Left forelimb (tissue), 1 donor: ENCODE data around the gene FSCN2.
"Not testable (repeated sequence)": the region's sequence is repeated elsewhere in the genome, so short reads cannot be mapped to it uniquely, and the experiment has no call there.

Experiments
- DNase-seq: peaks from one replicate; pipeline ENCODE4 v3.0.0-alpha.2; 2018; ENCODE audit warnings: low spot score

Gene FSCN2

DNA sequence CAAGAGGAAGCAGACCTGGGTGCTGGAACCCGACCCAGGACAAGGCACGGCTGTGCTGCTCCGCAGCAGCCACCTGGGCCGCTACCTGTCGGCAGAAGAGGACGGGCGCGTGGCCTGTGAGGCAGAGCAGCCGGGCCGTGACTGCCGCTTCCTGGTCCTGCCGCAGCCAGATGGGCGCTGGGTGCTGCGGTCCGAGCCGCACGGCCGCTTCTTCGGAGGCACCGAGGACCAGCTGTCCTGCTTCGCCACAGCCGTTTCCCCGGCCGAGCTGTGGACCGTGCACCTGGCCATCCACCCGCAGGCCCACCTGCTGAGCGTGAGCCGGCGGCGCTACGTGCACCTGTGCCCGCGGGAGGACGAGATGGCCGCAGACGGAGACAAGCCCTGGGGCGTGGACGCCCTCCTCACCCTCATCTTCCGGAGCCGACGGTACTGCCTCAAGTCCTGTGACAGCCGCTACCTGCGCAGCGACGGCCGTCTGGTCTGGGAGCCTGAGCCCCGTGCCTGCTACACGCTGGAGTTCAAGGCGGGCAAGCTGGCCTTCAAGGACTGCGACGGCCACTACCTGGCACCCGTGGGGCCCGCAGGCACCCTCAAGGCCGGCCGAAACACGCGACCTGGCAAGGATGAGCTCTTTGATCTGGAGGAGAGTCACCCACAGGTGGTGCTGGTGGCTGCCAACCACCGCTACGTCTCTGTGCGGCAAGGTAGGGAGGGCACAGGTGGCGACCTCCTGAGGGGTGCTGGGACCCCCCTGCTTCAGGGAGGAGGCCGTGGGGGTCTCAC lies 667 bp downstream of the FSCN2 start:
- DNase-seq: no peak

DNA sequence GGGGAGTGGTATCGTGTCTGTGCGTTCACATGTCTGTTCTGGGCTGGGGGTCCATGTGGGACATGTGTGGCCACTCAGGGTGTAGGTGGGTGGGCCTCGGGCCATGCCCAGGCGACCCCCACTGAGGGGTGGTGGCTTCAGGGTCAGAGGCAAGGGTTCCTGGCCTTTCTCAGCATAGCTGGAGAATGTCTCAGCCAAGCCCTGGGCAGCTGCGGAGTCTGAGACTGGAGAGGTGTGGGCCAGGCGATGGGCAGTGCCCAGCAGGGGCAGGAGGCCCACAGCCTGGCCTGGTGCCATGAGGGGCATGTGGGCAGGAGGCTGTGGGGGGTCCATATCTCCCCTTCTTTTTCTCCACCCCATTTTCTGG lies 1.2 kb downstream of the FSCN2 start:
- DNase-seq: no peak

DNA sequence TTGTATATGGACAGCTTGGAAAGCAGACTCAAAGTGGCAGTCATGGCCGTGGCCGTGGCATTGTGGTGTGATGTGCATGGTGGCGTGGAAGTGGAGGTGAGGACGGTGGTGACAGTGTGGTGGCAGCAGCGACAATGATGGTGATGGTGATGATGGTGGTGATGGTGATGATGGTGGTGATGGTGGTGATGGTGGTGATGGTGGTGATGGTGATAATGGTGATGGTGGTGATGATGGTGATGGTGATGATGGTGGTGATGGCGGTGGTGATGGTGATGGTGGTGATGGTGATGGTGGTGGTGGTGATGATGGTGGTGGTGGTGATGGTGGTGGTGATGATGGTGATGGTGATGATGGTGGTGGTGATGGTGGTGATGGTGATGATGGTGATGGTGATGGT lies 2.8 kb downstream of the FSCN2 start:
- not testable (repeated sequence) for DNase-seq

DNA sequence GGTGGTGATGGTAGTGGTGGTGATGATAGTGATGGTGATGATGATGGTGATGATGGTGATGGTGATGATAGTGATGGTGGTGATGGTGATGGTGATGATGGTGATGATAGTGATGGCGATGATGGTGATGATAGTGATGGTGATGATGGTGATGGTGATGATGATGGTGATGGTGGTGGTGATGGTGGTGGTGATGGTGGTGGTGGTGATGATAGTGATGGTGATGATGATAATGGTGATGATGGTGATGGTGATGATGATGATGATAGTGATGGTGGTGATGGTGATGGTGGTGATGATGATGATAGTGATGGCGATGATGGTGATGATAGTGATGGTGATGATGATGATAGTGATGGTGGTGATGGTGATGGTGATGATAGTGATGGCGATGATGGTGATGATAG lies 3.8 kb downstream of the FSCN2 start:
- DNase-seq: not testable (repeated sequence)

DNA sequence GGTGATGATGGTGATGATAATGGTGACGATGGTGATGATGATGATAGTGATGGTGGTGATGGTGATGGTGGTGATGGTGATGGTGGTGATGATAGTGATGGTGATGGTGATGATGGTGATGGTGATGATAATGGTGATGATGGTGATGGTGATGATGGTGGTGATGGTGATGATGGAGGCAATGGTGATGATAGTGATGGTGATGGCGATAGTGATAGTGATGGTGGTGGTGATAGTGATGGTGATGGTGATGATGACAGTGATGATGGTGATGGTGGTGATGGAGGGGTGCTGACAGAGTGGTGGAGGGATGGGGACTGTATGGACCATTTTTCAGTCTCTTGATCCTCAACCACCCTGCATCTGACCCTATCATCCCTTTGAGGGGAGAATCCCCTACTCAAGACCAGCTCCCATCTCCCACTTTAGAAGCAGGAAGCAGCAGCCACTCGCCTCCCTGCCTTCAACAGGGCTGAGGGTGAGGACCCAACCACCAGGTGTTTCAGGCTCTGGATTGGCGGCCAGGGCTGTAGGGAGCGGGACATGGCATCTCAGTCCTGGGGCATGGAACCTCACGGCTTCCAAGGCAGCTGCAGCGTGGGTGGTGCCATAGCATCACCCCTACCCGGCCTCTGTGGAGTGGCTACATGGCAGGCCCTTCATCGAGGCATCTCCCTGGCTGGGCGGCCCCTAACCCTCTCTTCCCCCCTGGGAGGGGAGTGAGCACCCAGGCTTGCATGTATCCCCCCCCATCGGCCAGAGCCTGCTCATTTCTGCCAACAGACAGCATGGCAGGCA lies 4.5 kb downstream of the FSCN2 start:
- DNase-seq: no peak

DNA sequence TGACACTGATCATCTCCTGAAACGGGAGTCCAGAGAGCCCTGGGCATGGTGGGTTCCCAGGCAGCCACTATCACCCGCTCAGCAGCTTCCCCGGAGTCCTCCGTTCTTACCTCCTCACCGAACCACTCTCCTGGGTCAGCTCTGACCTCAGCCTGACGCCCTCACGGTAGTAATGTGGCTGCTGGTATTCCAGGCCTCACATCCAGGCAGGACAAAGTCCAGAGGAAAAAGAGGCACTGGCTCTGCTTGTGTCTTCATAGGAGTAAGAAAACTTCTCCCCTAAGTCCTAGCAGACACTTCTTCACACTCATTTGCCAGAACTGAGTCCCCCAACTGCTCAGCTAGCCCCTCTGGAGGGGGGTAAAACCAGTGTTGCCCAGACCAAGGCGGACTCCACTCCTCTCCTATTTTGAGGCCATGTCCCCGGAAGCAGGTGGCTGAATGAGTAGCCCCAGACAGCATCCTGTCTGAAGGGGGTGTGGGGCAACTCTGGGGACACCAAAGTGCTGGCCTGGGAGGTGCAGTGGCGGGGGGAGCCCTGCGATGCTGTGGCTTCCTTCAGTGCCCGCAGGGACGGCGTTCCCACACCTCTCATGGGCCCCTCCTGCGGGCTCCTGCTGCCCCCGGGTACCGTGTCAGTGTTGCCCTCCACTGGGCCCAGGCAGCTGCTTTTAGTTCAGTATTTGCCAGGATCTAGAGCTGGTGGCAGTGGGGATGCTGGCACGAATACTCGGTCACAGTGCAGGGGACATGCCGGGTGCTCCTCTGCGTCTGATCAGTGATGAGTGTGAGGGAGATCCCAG lies 5.4 kb downstream of the FSCN2 start:
- no peak for DNase-seq

DNA sequence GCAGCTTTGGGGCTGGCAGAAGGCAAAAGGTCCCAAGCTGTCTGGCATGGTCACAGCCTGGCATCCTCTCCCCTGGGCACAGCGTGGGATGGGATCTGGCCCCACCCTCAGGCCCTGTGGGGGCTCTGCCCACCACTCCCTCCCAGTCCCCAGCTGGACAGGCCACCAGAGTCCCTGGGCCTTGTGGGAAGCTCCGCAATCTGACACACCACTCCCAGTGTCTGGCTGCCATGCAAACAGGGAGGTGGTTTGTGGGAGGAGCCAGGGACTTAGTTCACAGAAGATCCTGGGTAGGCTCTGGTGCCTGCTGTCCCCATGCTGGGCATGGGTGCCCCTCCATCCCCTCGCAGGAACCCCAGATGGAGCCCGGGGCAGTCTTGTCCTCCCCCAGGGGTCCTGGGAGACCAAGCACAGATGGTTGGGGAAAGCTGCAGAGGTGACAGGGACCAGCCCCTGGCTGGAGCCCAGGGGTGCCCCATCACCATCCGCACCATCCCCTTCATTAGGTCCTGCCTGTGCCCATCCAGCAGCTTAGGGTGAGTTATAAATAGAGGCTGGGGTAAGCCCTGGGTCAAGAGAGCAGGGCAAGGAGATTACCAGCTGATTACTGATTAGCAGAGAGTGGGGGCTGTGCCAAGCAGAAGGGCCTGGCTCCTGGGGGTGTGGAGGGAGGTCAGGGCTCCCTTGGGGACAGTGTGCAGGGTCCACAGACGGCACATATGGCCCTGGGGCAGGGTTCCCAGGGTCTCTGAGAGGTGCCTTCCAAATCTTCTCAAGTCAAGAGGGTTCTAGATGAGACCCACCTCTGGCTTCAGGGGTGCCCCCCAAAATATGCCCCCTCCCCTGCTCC lies 6.2 kb downstream of the FSCN2 start:
- DNase-seq: no peak

DNA sequence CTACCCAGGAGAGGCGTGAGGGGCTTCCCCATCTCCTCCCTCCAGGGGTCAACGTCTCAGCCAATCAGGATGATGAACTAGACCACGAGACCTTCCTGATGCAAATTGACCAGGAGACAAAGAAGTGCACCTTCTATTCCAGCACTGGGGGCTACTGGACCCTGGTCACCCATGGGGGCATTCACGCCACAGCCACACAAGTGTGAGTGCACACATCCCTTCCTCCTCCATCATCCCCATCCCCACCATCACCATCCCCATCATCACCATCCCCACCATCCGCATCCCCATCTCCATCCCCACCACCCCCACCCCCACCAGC lies 6.8 kb downstream of the FSCN2 start:
- no peak for DNase-seq

DNA sequence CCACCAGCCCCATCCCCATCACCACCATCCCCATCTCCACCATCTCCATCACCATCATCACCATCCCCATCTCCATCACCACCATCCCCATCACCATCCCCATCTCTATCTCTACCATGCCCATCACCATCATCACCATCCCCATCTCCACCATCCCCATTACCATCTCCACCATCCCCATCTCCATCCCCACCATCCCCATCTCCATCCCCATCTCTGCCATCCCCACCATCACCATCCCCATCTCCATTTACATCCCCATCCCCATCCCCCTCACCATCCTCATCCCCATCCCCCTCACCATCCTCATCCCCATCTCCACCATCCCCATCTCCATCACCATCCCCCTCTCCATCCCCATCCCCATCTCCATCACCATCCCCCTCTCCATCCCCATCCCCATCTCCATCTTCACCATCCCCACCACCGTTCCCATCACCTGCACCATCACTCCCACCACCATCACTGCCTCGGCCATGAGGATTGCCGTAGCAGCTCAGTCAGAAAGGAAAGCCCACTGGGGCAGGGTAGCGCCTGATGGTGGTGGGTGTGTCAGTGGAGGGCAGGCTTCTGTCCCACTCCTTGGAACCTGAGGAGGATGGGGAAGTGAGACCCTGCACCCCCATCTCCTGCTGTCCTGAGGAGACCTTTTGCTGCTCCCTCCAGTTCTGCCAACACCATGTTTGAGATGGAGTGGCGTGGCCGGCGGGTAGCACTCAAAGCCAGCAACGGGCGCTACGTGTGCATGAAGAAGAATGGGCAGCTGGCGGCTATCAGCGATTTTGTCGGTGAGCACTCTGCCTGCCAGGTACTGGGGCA lies 7.5 kb downstream of the FSCN2 start:
- no peak for DNase-seq

DNA sequence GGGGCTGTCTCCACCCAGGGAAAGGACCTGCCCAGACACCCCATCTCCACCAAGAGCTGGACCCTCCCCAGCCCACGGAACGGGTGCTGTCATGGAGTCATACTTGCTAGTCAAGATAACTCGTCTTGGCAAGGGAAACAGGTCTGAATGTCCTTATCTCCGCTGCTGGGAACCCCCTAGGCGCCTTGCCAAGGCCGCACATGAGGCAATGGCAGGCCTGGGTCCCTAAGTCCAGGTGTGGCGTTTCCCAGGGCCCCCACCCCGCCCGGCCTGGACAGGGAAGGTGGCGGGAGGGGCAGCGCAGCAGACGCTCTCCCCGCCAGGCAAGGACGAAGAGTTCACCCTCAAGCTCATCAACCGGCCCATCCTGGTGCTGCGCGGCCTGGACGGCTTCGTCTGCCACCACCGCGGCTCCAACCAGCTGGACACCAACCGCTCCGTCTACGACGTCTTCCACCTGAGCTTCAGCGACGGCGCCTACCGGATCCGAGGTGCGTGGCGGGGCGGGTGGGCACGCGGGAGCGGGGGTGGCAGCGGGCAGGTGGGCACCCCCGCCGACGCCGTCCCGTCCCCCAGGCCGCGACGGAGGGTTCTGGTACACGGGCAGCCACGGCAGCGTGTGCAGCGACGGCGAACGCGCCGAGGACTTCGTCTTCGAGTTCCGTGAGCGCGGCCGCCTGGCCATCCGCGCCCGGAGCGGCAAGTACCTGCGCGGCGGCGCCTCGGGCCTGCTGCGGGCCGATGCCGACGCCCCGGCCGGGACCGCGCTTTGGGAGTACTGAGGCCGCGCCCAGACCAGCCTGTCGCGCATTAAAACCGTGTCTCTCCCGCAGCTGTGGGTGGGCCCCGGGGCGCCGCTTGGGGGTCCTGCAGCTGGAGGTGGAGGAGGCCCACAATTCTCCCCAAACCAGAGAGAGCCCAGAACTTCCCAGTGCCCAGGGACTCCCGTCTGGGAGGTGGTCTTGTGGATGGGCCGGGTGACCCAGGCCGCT lies 8.4 kb downstream of the FSCN2 start:
- no peak for DNase-seq

DNA sequence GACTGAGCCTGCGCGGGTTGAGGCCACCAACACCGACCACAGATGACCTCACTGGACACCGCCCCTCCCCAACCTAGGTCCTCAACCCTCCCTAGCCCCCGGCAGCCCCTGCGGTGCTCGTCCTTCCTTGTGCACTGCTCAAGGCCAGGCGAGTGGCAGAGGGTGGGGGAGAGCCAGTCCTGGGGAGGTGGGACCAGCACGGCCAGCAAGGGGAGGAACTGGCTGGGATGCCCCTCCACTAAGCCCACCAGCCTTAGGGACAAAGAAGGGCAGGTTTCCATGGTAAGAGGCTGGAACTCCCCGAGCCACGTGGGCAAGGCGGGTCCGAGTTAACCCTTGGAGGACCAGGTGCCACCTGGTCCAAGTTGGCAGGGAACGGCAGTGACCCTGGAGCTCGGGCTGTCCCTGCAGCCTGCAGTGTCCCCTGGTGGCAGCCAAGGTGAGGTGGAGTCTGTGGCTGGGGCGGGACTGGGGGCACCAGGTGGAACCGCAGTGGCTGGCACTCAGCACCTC lies 9.2 kb downstream of the FSCN2 start:
- DNase-seq: no peak

DNA sequence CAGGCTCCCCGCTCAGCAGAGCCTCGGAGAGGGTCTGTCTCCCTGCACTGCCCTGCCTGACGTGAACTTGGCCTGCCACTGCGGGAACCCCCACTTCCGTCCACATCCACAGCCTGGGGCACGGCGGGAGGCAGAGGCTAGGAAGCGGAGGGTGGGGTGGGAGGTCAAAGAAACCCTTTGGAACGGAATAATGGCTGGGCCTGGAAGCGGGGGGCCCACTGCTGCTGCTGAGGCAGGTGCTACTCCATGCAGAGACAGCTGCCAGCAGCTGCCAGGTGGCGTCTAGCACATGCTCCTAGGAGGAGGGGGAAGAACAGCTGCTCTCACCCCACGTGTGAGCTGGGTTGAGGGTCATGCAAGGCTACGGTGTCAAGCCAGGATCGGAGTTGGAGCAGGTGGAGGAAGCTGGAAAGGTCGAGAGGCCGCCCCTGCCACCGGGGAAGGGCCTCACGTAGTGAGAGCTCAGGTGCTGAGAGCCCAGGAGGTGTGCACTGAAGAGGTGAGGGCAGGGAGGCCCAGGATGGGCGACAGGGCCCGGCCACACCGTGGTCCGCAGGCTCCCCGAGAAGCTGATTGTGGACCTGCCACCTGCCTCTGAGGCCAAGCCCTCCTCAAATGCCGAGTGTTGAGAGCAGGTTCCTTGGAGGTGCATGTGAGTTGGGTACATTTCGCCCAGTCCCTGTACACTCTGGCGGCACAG lies 9.8 kb downstream of the FSCN2 start:
- DNase-seq: no peak

DNA sequence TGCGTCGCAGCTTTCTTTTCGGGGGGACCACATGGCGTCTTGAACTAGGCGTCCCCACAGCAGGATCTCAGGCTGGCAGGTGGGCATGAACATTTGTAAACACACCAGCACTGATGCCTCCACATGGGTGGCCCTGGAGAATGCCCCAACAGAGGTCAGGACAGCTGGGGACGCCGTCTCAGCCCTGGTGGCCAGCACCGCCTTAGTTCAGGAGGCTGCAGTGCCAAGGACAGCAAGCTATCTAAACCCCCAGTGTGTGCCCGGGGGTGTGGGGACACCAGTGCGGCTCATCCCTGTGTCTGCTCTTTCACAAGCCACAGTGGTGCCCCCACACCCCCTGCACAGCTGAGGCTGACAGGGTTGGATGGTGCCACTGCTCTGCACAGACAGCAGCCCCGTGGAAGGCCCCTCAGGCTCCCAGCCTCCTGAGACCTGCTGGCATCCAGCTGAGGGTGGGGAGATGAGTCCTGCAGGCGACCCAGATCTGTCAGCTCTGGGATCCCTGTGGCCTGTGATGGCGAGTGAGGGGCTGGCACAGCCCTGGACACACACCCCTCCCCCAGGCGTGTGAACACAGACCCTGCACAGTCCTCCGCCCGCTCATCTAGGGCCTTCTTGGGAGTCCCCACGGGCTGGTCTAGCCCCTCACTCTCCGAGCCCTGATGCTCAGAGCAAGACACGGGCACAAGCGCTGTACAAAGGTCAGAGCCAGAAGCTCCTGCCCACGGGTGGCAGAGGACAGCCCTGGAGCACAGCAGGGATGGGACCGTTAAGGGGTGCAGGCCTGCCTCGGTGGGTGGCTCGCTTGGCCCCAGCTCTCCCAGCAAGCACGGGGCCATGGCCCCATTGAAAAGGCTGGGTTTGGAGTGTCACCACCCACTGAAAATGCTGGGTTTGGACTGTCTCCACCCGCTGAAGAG lies 10.7 kb downstream of the FSCN2 start:
- DNase-seq: no peak

DNA sequence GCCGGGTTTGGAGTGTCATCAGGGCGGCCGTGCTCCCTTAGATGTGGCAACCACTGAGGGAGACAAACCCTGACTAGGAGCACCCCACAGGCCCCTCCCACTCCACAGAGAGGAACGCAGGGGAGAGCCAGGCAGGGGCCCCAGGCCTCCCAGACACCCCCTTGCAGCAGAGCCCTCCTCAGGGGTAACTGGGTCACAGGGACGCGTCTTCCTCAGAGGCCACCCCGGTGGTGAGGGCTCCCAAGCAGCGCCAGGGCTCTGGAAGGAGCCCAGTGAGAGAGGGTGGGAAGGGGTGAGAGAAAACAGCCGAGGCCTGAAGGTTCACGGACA lies 11.4 kb downstream of the FSCN2 start:
- no peak for DNase-seq

DNA sequence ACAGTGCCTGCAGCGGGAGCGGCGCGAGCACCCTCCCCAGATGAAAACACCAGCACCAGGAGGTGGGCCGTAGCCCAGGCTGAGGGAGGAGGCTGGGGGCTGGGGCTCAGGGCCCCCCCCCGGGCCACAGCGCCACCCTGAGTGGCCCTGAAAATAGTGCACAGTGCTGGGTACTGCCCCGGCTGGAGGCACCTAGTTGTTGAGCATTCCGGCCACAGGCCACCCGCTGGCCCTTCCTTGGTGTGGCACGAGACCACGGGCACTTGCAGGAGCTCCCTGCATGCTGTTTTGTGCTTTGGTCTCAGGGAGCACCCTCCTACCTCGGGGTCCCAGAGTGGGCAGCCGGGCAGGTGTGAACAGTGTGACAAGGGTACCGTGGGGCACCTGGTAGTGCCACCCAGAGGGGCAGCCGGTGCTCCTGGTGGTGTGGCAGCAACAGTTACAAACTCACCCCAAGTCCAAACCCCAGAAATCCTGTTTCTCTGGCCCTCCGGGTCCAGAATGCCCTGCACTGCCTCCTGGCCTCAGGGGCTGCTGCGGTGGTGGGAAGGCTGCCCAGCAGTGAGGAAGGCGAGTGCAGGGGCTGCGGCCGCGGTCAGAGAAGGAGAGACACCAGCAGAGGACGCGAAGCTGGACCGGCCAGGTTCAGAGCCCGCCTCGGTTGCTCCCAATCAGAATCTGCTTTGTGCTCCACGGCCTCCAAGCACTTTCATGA lies 11.9 kb downstream of the FSCN2 start:
- DNase-seq: no peak

DNA sequence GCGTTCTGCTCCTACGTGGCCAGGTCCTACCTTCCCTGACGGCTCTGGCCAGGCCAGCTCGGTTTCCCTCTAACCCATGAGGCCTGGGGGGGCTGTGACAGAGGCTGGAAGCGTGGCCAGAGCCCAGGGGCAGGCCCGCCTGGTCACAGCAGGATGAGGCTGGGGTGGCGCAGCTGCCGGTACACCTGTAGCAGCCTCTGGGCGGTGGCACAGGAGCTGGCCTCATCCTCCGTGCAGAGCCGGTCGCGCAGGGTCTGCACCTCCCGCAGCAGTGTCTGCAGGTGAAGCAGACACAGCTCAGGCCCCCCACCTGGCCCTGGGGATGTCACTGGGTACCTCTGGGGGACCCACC lies 12.5 kb downstream of the FSCN2 start:
- DNase-seq: no peak

DNA sequence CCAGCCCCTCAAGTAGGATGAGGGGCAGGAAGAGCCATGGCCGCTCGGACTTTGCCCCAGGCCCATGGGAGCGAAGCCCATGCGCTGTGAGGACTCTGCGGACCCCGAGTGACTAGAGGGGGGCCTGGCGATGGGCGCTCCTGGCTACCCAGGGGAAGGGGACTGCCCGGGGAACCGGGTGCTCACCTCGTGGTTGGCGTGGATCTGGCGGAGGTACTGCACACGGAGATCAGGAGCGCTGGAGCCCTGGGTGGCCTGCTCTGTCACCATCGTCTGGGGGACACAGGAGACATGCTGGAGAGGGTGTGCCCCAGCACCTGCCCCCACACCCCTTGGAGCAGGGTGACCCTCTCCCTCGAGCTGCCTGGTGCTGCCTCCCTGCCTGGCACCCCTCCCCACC lies 12.9 kb downstream of the FSCN2 start:
- no peak for DNase-seq
